Suprapubic skin (tissue), 4 donors: ENCODE results near the gene SLC22A8.
A peak's percentile ranks its signal among the peaks of the same experiment; 100 is the strongest.

Experiments
- CTCF ChIP-seq, 2 donors: fragments of 200-600 bp in 1 of 2; fragments of 450-650 bp in 1 of 2; sonication (generic) in 1 of 2; IDR thresholded peaks; one replicate each; pipeline ENCODE4 v1.5.1; 2016 to 2019; ENCODE audit warnings: antibody characterized with exemption in 2 of 2, mild to moderate bottlenecking in 1 of 2, moderate library complexity in 1 of 2
- EP300 ChIP-seq: sonication (generic); formaldehyde crosslinking; IDR thresholded peaks from one replicate; pipeline ENCODE4 v1.6.1; 2017; ENCODE audit warnings: antibody characterized with exemption
- POLR2A ChIP-seq, 2 donors: fragments of 450-650 bp; IDR thresholded peaks; one replicate each; pipeline ENCODE4 v1.6.1; 2017; ENCODE audit warnings: antibody characterized with exemption in 2 of 2, mild to moderate bottlenecking in 2 of 2, moderate library complexity in 2 of 2
- POLR2AphosphoS5 ChIP-seq, 3 donors: sonication (generic); formaldehyde crosslinking; IDR thresholded peaks; one replicate each; pipeline ENCODE4 v1.6.1; 2017; ENCODE audit warnings: antibody characterized with exemption in 3 of 3

- TF ChIP-seq CTCF (IDR thresholded peaks at IDR 0.05), result peak; percentile 99
- no peak for TF ChIP-seq POLR2AphosphoS5 (IDR thresholded peaks at IDR 0.05)
- no peak for TF ChIP-seq POLR2A (IDR thresholded peaks at IDR 0.05)
- TF ChIP-seq EP300, result no peak
Measured at GRCh38 chr11:63023841-63024648, 8.4 kb upstream of the SLC22A8 start.
